Measurements from ENCODE around the gene COX8A. TPM values are rescaled to one million over a fixed set of nuclear protein-coding genes. Genes with fewer than 3 reads are reported as not detected.
A peak's percentile ranks its signal among the peaks of the same experiment; 100 is the strongest.

Gene COX8A
- total RNA-seq (2021) (518 to 587 TPM (median 554 TPM) in 3 replicates), Bru-seq, nascent RNA (percentile 98 among the genes with signal in this experiment)
- long read RNA-seq, experiment 1, transcript COX8A-201 (2 exons, 507 nt) = major isoform, 183 of 189 reads
- long read RNA-seq, experiment 1, partial matches to known transcripts = 0 of 189 reads
- long read RNA-seq, experiment 1, other reads (novel, unspliced or antisense) = 6 of 189 reads
- long read RNA-seq, experiment 2, transcript COX8A-201 (2 exons, 507 nt) = major isoform, 633 of 643 reads
- long read RNA-seq, experiment 2, partial matches to known transcripts = 9 of 643 reads
- long read RNA-seq, experiment 2, other reads (novel, unspliced or antisense) = 1 of 643 reads
- long read RNA-seq, experiment 3 = 0 reads

- ATAC-seq (peak; percentile 95), DNase-seq (ENCODE audit: low spot score) (peak; percentile 95)
- POLR2A ChIA-PET = interaction anchor here (0.6 to 1.3 kb wide), 4 partner anchors 13 to 55 kb away, joined by 3 to 6 read pairs (median 4); no protein-coding TSS in a partner anchor
- H3K36me3 Mint-ChIP-seq = peaks cover 7% of the 10 kb centered on the region
- CTCF ChIA-PET = interaction anchor here (0.8 to 1.4 kb wide), 8 partner anchors 13 to 178 kb away, joined by 3 to 5 read pairs (median 4); no protein-coding TSS in a partner anchor
- H3K4me1 Mint-ChIP-seq = peaks cover 36% of the 10 kb centered on the region
- peak within 1 kb of the TSS; percentile 100 for H3K4me3 Mint-ChIP-seq
- H3K27ac Mint-ChIP-seq = peak within 1 kb of the TSS; percentile 100
- peaks cover 4% of the 10 kb centered on the region; the same call in 1 of the 2 replicates for H3K9me3 Mint-ChIP-seq
- H3K27me3 Mint-ChIP-seq (ENCODE audit: low read depth) = peaks cover 38% of the 10 kb centered on the region
- TF ChIP-seq ERG (CRISPR knock-in tag; IDR thresholded peaks at IDR 0.05) (no peak), PRDM15 (CRISPR knock-in tag; IDR thresholded peaks at IDR 0.05) (peak; percentile 63; the same call in 1 of the 2 replicates), ZNF317 (CRISPR knock-in tag; IDR thresholded peaks at IDR 0.05; ENCODE audit: borderline replicate concordance, low read depth) (peak; percentile 48; the same call in 1 of the 2 replicates), TP53 (CRISPR knock-in tag; IDR thresholded peaks at IDR 0.05) (no peak), ATF6 (CRISPR knock-in tag; IDR thresholded peaks at IDR 0.05) (no peak), E2F1 (CRISPR knock-in tag; IDR thresholded peaks at IDR 0.05) (peak; percentile 70; the same call in 1 of the 2 replicates), ZMAT4 (CRISPR knock-in tag; IDR thresholded peaks at IDR 0.05) (no peak), HMGXB4 (CRISPR knock-in tag; IDR thresholded peaks at IDR 0.05) (peak; percentile 62; the same call in 1 of the 2 replicates), MAX (CRISPR knock-in tag; IDR thresholded peaks at IDR 0.05) (peak; percentile 80), SP1 (CRISPR knock-in tag; conservative IDR thresholded peaks at IDR 0.05) (peak; percentile 92), KAT7 (CRISPR knock-in tag; IDR thresholded peaks at IDR 0.05; ENCODE audit: borderline replicate concordance) (no peak; the same call in 1 of the 2 replicates), FOXK1 (CRISPR knock-in tag; IDR thresholded peaks at IDR 0.05) (peak; percentile 78), ARID4B (CRISPR knock-in tag; IDR thresholded peaks at IDR 0.05; ENCODE audit: borderline replicate concordance) (peak; percentile 88), MLX (CRISPR knock-in tag; IDR thresholded peaks at IDR 0.05) (no peak), ATF3 (CRISPR knock-in tag; conservative IDR thresholded peaks at IDR 0.05) (no peak)
Observed at GRCh38 chr11:63974259-63975143, at the start of gene COX8A. COX8A (plus strand) TSS chr11:63974620; CDS start chr11:63974681, 61 bp downstream.
